Sigmoid colon (tissue), 3 donors: ENCODE data around the gene MTUS2.

Experiments
- CTCF ChIP-seq, 4 experiments: fragments of 450-650 bp in 3 of 4; fragments of 200-600 bp in 1 of 4; IDR thresholded peaks; one replicate each; pipeline ENCODE4 v1.5.1; 2016 to 2019; ENCODE audit warnings: antibody characterized with exemption in 4 of 4, mild to moderate bottlenecking in 3 of 4, moderate library complexity in 2 of 4
- POLR2A ChIP-seq, 2 donors: fragments of 450-650 bp; IDR thresholded peaks; one replicate each; pipeline ENCODE4 v1.6.1; 2016; ENCODE audit warnings: antibody characterized with exemption in 2 of 2, mild to moderate bottlenecking in 2 of 2, moderate library complexity in 2 of 2

- TF ChIP-seq POLR2A (IDR thresholded peaks at IDR 0.05) (no peak), CTCF (IDR thresholded peaks at IDR 0.05) (no peak)
Measured at GRCh38 chr13:29008296-29008695, 188.2 kb downstream of the MTUS2 start.
